ENCODE results near the gene DYNLT1.
A peak's percentile ranks its signal among the peaks of the same experiment; 100 is the strongest.
"Not testable (repeated sequence)": the region's sequence is repeated elsewhere in the genome, so short reads cannot be mapped to it uniquely, and the experiment has no call there.

The DYNLT1 gene

GRCh38 chr6:158644231-158645063 lies at the start of gene DYNLT1:
Gene DYNLT1 (minus strand): TSS chr6:158644743. CDS start chr6:158644708, 35 bp downstream.
- peak; percentile 70 to 78 for DNase-seq (ENCODE audit: low read depth in 2 of 2)

- DNase-seq (ENCODE audit: low read depth in 2 of 2), result no peak
Observed at GRCh38 chr6:158688860-158689259, 44.3 kb upstream of the DYNLT1 start.

- no peak for DNase-seq (ENCODE audit: low read depth in 2 of 2)
Observed at GRCh38 chr6:158687506-158687905, 43.0 kb upstream of the DYNLT1 start.

- DNase-seq (ENCODE audit: low read depth in 2 of 2), result no peak
Observed at GRCh38 chr6:158686791-158687381, 42.3 kb upstream of the DYNLT1 start.

- no peak for DNase-seq (ENCODE audit: low read depth in 2 of 2)
Observed at GRCh38 chr6:158686311-158686710, 41.8 kb upstream of the DYNLT1 start.

- no peak for DNase-seq (ENCODE audit: low read depth in 2 of 2)
Observed at GRCh38 chr6:158684745-158685324, 40.3 kb upstream of the DYNLT1 start.

- no peak for DNase-seq (ENCODE audit: low read depth in 2 of 2)
Observed at GRCh38 chr6:158684311-158684710, 39.8 kb upstream of the DYNLT1 start.

GRCh38 chr6:158680481-158680880 lies 35.9 kb upstream of the DYNLT1 start:
- no peak for DNase-seq (ENCODE audit: low read depth in 2 of 2)

GRCh38 chr6:158680015-158680414 lies 35.5 kb upstream of the DYNLT1 start:
- DNase-seq (ENCODE audit: low read depth in 2 of 2), result no peak

GRCh38 chr6:158677906-158678578 lies 33.5 kb upstream of the DYNLT1 start:
- DNase-seq (ENCODE audit: low read depth in 2 of 2), result no peak

GRCh38 chr6:158677094-158677493 lies 32.6 kb upstream of the DYNLT1 start:
- DNase-seq (ENCODE audit: low read depth in 2 of 2), result not testable (repeated sequence)

- DNase-seq (ENCODE audit: low read depth in 2 of 2), result no peak
Observed at GRCh38 chr6:158674342-158675131, 30.0 kb upstream of the DYNLT1 start.

- DNase-seq (ENCODE audit: low read depth in 2 of 2), result no peak
Observed at GRCh38 chr6:158672726-158673125, 28.2 kb upstream of the DYNLT1 start.

GRCh38 chr6:158672119-158672518 lies 27.6 kb upstream of the DYNLT1 start:
- DNase-seq (ENCODE audit: low read depth in 2 of 2), result not testable (repeated sequence)

GRCh38 chr6:158669145-158670035 lies 24.8 kb upstream of the DYNLT1 start:
- no peak for DNase-seq (ENCODE audit: low read depth in 2 of 2)

GRCh38 chr6:158668707-158669103 lies 24.2 kb upstream of the DYNLT1 start:
- no peak for DNase-seq (ENCODE audit: low read depth in 2 of 2)

- DNase-seq (ENCODE audit: low read depth in 2 of 2), result no peak
Observed at GRCh38 chr6:158667360-158667981, 22.9 kb upstream of the DYNLT1 start.

- DNase-seq (ENCODE audit: low read depth in 2 of 2), result no peak
Observed at GRCh38 chr6:158666628-158667359, 22.3 kb upstream of the DYNLT1 start.

GRCh38 chr6:158665332-158665731 lies 20.8 kb upstream of the DYNLT1 start:
- no peak for DNase-seq (ENCODE audit: low read depth in 2 of 2)

All from activated CD8-positive, alpha-beta memory T cell treated with anti-CD3 and anti-CD28 coated beads for 4 hours (primary cell).